Measurements from ENCODE around the gene HBA2. TPM values are rescaled to one million over a fixed set of nuclear protein-coding genes. Genes with fewer than 3 reads are reported as not detected.
"Not testable (repeated sequence)": the region's sequence is repeated elsewhere in the genome, so short reads cannot be mapped to it uniquely, and the experiment has no call there.

The HBA2 gene
- total RNA-seq, 1 donor from 2014 or later: not detected

GRCh38 chr16:154217-155030, 18.3 kb upstream of the HBA2 start:
- TF ChIP-seq CTCF (IDR thresholded peaks at IDR 0.05): no peak
- H3K9me3 Mint-ChIP-seq (ENCODE audit: low read depth): no peaks in the 10 kb centered on the region
- H3K36me3 Mint-ChIP-seq (ENCODE audit: low read depth): peaks cover 1% of the 10 kb centered on the region
- H3K4me1 Mint-ChIP-seq (ENCODE audit: low read depth): peaks cover 8% of the 10 kb centered on the region
- H3K27ac Mint-ChIP-seq (ENCODE audit: unreplicated experiment): no peak overlapping the region
- peak overlapping the region; percentile 63 for H3K4me3 Mint-ChIP-seq (ENCODE audit: unreplicated experiment)
- H3K27me3 Mint-ChIP-seq (ENCODE audit: low read depth): peaks cover 18% of the 10 kb centered on the region
- DNase-seq (ENCODE audit: low spot score): no peak

GRCh38 chr16:155031-155398, 17.7 kb upstream of the HBA2 start:
- no peak for DNase-seq (ENCODE audit: low spot score)
- no peak overlapping the region for H3K27ac Mint-ChIP-seq (ENCODE audit: unreplicated experiment)
- H3K36me3 Mint-ChIP-seq (ENCODE audit: low read depth): peaks cover 1% of the 10 kb centered on the region
- no peak for TF ChIP-seq CTCF (IDR thresholded peaks at IDR 0.05)
- H3K4me3 Mint-ChIP-seq (ENCODE audit: unreplicated experiment): peak overlapping the region; percentile 63
- peaks cover 21% of the 10 kb centered on the region for H3K27me3 Mint-ChIP-seq (ENCODE audit: low read depth)
- H3K4me1 Mint-ChIP-seq (ENCODE audit: low read depth): peaks cover 6% of the 10 kb centered on the region
- no peaks in the 10 kb centered on the region for H3K9me3 Mint-ChIP-seq (ENCODE audit: low read depth)

- Mint-ChIP-seq H3K9me3 (ENCODE audit: low read depth) (no peaks in the 10 kb centered on the region), H3K27me3 (ENCODE audit: low read depth) (peaks cover 27% of the 10 kb centered on the region), H3K36me3 (ENCODE audit: low read depth) (peaks cover 1% of the 10 kb centered on the region), H3K27ac (ENCODE audit: unreplicated experiment) (no peak overlapping the region), H3K4me1 (ENCODE audit: low read depth) (peaks cover 6% of the 10 kb centered on the region), H3K4me3 (ENCODE audit: unreplicated experiment) (no peak overlapping the region)
- peak; percentile 54 for DNase-seq (ENCODE audit: low spot score)
- TF ChIP-seq CTCF (IDR thresholded peaks at IDR 0.05): no peak
Measured at GRCh38 chr16:159136-159849, 13.4 kb upstream of the HBA2 start.

- H3K27me3 Mint-ChIP-seq (ENCODE audit: low read depth): peaks cover 24% of the 10 kb centered on the region
Measured at GRCh38 chr16:160242-160641, 12.4 kb upstream of the HBA2 start.

GRCh38 chr16:160691-161190, 11.9 kb upstream of the HBA2 start:
- Mint-ChIP-seq H3K4me3 (ENCODE audit: unreplicated experiment) (no peak overlapping the region), H3K27ac (ENCODE audit: unreplicated experiment) (no peak overlapping the region), H3K27me3 (ENCODE audit: low read depth) (peaks cover 26% of the 10 kb centered on the region), H3K36me3 (ENCODE audit: low read depth) (peaks cover 1% of the 10 kb centered on the region), H3K4me1 (ENCODE audit: low read depth) (peaks cover 6% of the 10 kb centered on the region), H3K9me3 (ENCODE audit: low read depth) (no peaks in the 10 kb centered on the region)
- DNase-seq (ENCODE audit: low spot score): no peak
- no peak for TF ChIP-seq CTCF (IDR thresholded peaks at IDR 0.05)

More at GRCh38 chr16:160242-160641, 12.4 kb upstream of the HBA2 start:
- not testable (repeated sequence) for H3K4me1 Mint-ChIP-seq (ENCODE audit: low read depth); H3K9me3 Mint-ChIP-seq (ENCODE audit: low read depth); H3K27ac Mint-ChIP-seq (ENCODE audit: unreplicated experiment); H3K4me3 Mint-ChIP-seq (ENCODE audit: unreplicated experiment); DNase-seq (ENCODE audit: low spot score); H3K36me3 Mint-ChIP-seq (ENCODE audit: low read depth)

All from chondrocyte (in vitro differentiated cells).